ENCODE measurements around the gene ARMC2.

ARMC2 gene

DNA sequence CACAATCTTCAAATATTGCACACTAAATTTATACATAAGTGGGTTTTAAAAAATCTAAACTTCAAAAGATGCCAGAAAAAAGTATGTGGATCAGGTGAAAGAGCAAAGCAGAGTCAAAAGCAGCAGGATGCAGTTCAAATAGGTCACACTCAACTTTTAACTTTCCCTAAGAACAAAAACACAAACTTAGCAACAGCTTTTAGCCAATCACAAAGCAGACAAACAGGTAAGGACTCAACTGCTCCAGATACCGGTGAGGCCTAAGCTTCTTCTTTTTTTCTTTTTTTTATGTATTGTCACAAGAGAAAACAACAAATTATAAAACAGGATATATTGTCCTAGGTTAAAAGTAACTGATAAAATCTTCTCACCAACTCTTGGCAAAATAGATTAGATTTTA, 171.7 kb downstream of the ARMC2 start:
- DNase-seq (ENCODE audit: low read depth), result no peak

DNA sequence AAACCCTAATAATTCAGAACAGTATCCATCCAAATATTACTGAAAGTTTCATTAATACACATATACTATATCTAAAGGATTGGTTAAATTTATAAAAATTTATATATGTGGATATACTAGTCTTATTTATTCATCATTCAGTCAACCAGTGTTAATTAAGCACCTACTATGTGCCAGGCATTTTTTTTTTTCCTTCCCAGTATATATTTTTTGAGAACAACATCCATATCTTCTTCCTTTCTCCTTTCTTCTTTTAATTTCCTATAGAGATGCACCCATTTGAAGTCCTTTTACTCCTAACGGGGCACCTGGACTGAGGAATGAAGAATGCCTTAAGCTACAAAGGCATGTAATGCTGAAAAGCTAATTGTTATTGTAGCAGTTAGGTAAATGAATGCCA, 173.6 kb downstream of the ARMC2 start:
- no peak for DNase-seq (ENCODE audit: low read depth)

DNA sequence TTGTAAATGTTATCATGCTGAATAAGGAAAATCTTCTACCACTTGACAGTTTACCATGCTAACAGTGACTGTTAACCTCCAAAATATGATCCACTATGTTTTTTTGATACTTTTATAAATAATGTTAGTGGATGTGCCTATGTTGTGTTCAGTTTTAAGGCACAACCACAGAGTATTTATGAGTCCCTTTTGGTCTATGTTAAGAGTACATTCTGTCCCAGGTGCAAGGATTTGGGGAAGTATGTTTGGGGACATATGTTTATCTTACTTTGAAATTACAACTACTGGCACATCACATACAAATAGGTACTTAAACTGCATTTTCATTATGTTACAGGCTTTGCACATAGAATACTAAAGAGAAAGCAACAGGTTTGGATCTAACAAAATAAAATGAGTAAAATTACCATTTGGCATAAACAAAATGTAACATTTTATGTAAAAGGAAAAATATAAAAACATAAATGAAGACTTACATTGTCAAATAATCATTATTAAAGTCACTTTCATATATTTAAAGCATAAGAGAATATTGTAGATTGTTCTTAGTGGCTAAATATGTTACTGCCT, 175.2 kb downstream of the ARMC2 start:
- DNase-seq (ENCODE audit: low read depth), result no peak

Data from activated T-cell treated with anti-CD3 and anti-CD28 coated beads for 24 hours (primary cell).